GM23338 (cell line): ENCODE data around the gene KNOP1. TPM values are rescaled to one million over a fixed set of nuclear protein-coding genes. Genes with fewer than 3 reads are reported as not detected.
A peak's percentile ranks its signal among the peaks of the same experiment; 100 is the strongest.

Experiments used
- ATAC-seq: fragments of 200-7000 bp; cut with Tn5 transposase; 3 replicates; pipeline ENCODE4 v1.9.1; 2020
- DNase-seq: peaks from one replicate; pipeline ENCODE4 v3.0.0-alpha.2; 2015; ENCODE audit warnings: low spot score
- H2AFZ ChIP-seq: fragments of 200-600 bp; sonication (generic); 2 replicates; pipeline ENCODE4 v1.8.0; 2016; ENCODE audit warnings: antibody characterized with exemption, mild to moderate bottlenecking, moderate library complexity
- H3F3A ChIP-seq: fragments of 200-600 bp; sonication (generic); replicated peaks from 2 replicates; pipeline ENCODE4 v1.8.0; 2017; ENCODE audit warnings: antibody characterized with exemption, mixed run types, low read depth
- H3K27ac ChIP-seq: fragments of 200-600 bp; sonication (generic); 2 replicates; pipeline ENCODE4 v1.6.1; 2016; ENCODE audit warnings: low read depth
- H3K27me3 ChIP-seq: fragments of 200-600 bp; sonication (generic); 2 replicates; pipeline ENCODE4 v1.8.0; 2016; ENCODE audit warnings: mild to moderate bottlenecking, mixed run types, moderate library complexity; ENCODE audit not compliant: insufficient read depth
- H3K36me3 ChIP-seq: fragments of 200-600 bp; sonication (generic); 2 replicates; pipeline ENCODE4 v1.8.0; 2016; ENCODE audit warnings: mild to moderate bottlenecking; ENCODE audit not compliant: insufficient read depth
- H3K4me1 ChIP-seq: fragments of 200-600 bp; sonication (generic); 2 replicates; pipeline ENCODE4 v1.8.0; 2016; ENCODE audit warnings: mild to moderate bottlenecking, moderate library complexity; ENCODE audit not compliant: insufficient read depth
- H3K4me2 ChIP-seq: fragments of 200-600 bp; sonication (generic); 2 replicates; pipeline ENCODE4 v1.7.1; 2017; ENCODE audit warnings: mixed run types
- H3K4me3 ChIP-seq: fragments of 200-600 bp; sonication (generic); 2 replicates; pipeline ENCODE4 v1.6.1; 2016; ENCODE audit warnings: mixed run types
- H3K79me2 ChIP-seq: fragments of 200-600 bp; sonication (generic); replicated peaks from 2 replicates; pipeline ENCODE4 v1.8.0; 2017; ENCODE audit warnings: mild to moderate bottlenecking; ENCODE audit not compliant: insufficient read depth
- H3K9me2 ChIP-seq: fragments of 200-600 bp; sonication (generic); 2 replicates; pipeline ENCODE4 v1.8.0; 2017; ENCODE audit not compliant: insufficient read depth
- H4K20me1 ChIP-seq: fragments of 200-600 bp; sonication (generic); replicated peaks from 2 replicates; pipeline ENCODE4 v1.8.0; 2017; ENCODE audit warnings: mild to moderate bottlenecking; ENCODE audit not compliant: insufficient read depth
- H3K27ac Mint-ChIP-seq: 2 replicates; pipeline ENCODE4 v1.8.0; 2020; ENCODE audit warnings: inconsistent platforms, mild to moderate bottlenecking, moderate library complexity, mixed read lengths
- H3K27me3 Mint-ChIP-seq: 3 replicates; pipeline ENCODE4 v1.8.0; 2022; ENCODE audit warnings: low read depth, mild to moderate bottlenecking, moderate library complexity, mixed read lengths, inconsistent platforms; ENCODE audit not compliant: insufficient read depth, poor library complexity
- H3K36me3 Mint-ChIP-seq: 3 replicates; pipeline ENCODE4 v1.8.0; 2021; ENCODE audit warnings: low read depth, mild to moderate bottlenecking, inconsistent platforms, moderate library complexity, mixed read lengths
- H3K4me1 Mint-ChIP-seq: 3 replicates; pipeline ENCODE4 v1.8.0; 2020; ENCODE audit warnings: mild to moderate bottlenecking, inconsistent platforms, mixed read lengths
- H3K4me3 Mint-ChIP-seq: 3 replicates; pipeline ENCODE4 v1.8.0; 2021; ENCODE audit warnings: moderate library complexity, mild to moderate bottlenecking, inconsistent platforms, mixed read lengths
- H3K9me3 Mint-ChIP-seq: 3 replicates; pipeline ENCODE4 v1.8.0; 2020; ENCODE audit warnings: moderate library complexity, mild to moderate bottlenecking, inconsistent platforms, mixed read lengths
- CREB1 ChIP-seq: fragments of 250-450 bp; sonication (Bioruptor Pico); IDR thresholded peaks from 2 replicates; pipeline ENCODE4 v1.5.0; 2020; ENCODE audit warnings: low read depth, mild to moderate bottlenecking, moderate library complexity
- CTCF ChIP-seq, 2 experiments: fragments of 200-600 bp in 1 of 2; sonication (generic) in 1 of 2; conservative IDR thresholded peaks; 2 replicates each; pipeline versions ENCODE4 v1.5.1 to v1.6.1; 2016 to 2017; ENCODE audit warnings: antibody characterized with exemption in 2 of 2, low read depth in 2 of 2, mild to moderate bottlenecking in 2 of 2, moderate library complexity in 1 of 2
- ETS1 ChIP-seq: IDR thresholded peaks from 2 replicates; pipeline ENCODE4 v1.6.1; 2016; ENCODE audit warnings: antibody characterized with exemption
- EZH2 ChIP-seq: fragments of 200-600 bp; sonication (generic); IDR thresholded peaks from one replicate; pipeline ENCODE4 v1.8.0; 2017; ENCODE audit warnings: antibody characterized with exemption, mild to moderate bottlenecking, low read depth; ENCODE audit not compliant: unreplicated experiment
- EZH2phosphoT487 ChIP-seq: fragments of 200-600 bp; sonication (generic); IDR thresholded peaks from one replicate; pipeline ENCODE4 v1.8.1; 2018; ENCODE audit warnings: antibody characterized with exemption; ENCODE audit not compliant: unreplicated experiment
- JUNB ChIP-seq: IDR thresholded peaks from one replicate; pipeline ENCODE4 v1.6.1; 2016; ENCODE audit warnings: antibody characterized with exemption; ENCODE audit not compliant: unreplicated experiment
- NANOG ChIP-seq: IDR thresholded peaks from 2 replicates; pipeline ENCODE4 v1.6.1; 2016; ENCODE audit warnings: antibody characterized with exemption, borderline replicate concordance
- POLR2AphosphoS5 ChIP-seq: IDR thresholded peaks from 2 replicates; pipeline ENCODE4 v1.6.1; 2016; ENCODE audit warnings: antibody characterized with exemption, low read depth
- REST ChIP-seq: IDR thresholded peaks from one replicate; pipeline ENCODE4 v1.6.1; 2018; ENCODE audit warnings: antibody characterized with exemption; ENCODE audit not compliant: unreplicated experiment
- STAT1 ChIP-seq: IDR thresholded peaks from one replicate; pipeline ENCODE4 v1.6.1; 2016; ENCODE audit warnings: antibody characterized with exemption; ENCODE audit not compliant: unreplicated experiment
- ZNF114 ChIP-seq: fragments of 250-450 bp; sonication (Bioruptor Pico); IDR thresholded peaks from 2 replicates; pipeline ENCODE4 v1.5.0; 2020; ENCODE audit warnings: mild to moderate bottlenecking, moderate library complexity
- ZNF331 ChIP-seq: fragments of 250-450 bp; sonication (Bioruptor Pico); IDR thresholded peaks from 2 replicates; pipeline ENCODE4 v1.5.0; 2020; ENCODE audit warnings: low read depth, mild to moderate bottlenecking, moderate library complexity
- ZNF462 ChIP-seq: fragments of 250-450 bp; sonication (Bioruptor Pico); IDR thresholded peaks from 2 replicates; pipeline ENCODE4 v1.5.0; 2020; ENCODE audit warnings: mild to moderate bottlenecking, moderate library complexity
- polyA plus RNA-seq: library from polyadenylated mRNA; unstranded; fragments of >200 nt; fragmentation: Nextera tagmentation; extraction: Ambion mirVana; gene quantifications from 2 replicates; pipeline ENCODE4 v1.2.1, GENCODE V29; 2016
- total RNA-seq: library from RNA; depleted of rRNA; stranded (reverse); fragments of >200 nt; shearing (Covaris generic); gene quantifications from 2 replicates; pipeline ENCODE4 v1.2.3, GENCODE V29; 2014

The KNOP1 gene
- total and polyA plus RNA-seq, 2 experiments from 2014 or later, result 57.7 to 190 TPM

GRCh38 chr16:19718624-19718965 is 568 bp upstream of the KNOP1 start:
- Histone ChIP-seq H3K4me3 (peak overlapping the region; percentile 100), H3K27ac (peak overlapping the region; percentile 68), H4K20me1 (peaks cover 30% of the 10 kb centered on the region), H3K36me3 (peaks cover 16% of the 10 kb centered on the region), H3K9me2 (no peaks in the 10 kb centered on the region), H2AFZ (peak overlapping the region; percentile 99), H3F3A (peaks cover 13% of the 10 kb centered on the region; the same call in 1 of the 2 replicates), H3K4me1 (peaks cover 23% of the 10 kb centered on the region), H3K4me2 (peak overlapping the region; percentile 96), H3K27me3 (no peaks in the 10 kb centered on the region), H3K79me2 (peaks cover 63% of the 10 kb centered on the region)
- Mint-ChIP-seq H3K4me3 (peak overlapping the region; percentile 95), H3K4me1 (peaks cover 41% of the 10 kb centered on the region), H3K27ac (0 out of 2 replicates have a peak overlapping the region, but pooled peaks have one; percentile 53), H3K36me3 (peaks cover 36% of the 10 kb centered on the region), H3K9me3 (no peaks in the 10 kb centered on the region), H3K27me3 (peaks cover 18% of the 10 kb centered on the region)
- TF ChIP-seq ZNF462 (CRISPR knock-in tag) (no peak), POLR2AphosphoS5 (no peak), NANOG (no peak), EZH2phosphoT487 (no peak), ZNF114 (no peak), CREB1 (CRISPR knock-in tag) (no peak), STAT1 (no peak), ZNF331 (no peak), EZH2 (no peak), CTCF (conservative IDR thresholded peaks at IDR 0.05; ENCODE audit: low read depth in 2 of 2) (no peak), JUNB (no peak), REST (no peak), ETS1 (no peak)
- DNase-seq (peak; percentile 83), ATAC-seq (peak; percentile 13)
